Karpas-422 (cell line): Measurements from ENCODE around the gene MRPL20. TPM values are rescaled to one million over a fixed set of nuclear protein-coding genes. Genes with fewer than 3 reads are reported as not detected.

Experiments used
- DNase-seq: peaks from one replicate; pipeline ENCODE4 v3.0.0-alpha.2; 2015
- H2AFZ ChIP-seq: fragments of 200-600 bp; sonication (generic); 2 replicates; pipeline ENCODE4 v1.6.1; 2014; ENCODE audit warnings: antibody characterized with exemption, low read length, mixed read lengths
- H3K27ac ChIP-seq: fragments of 200-600 bp; sonication (generic); 2 replicates; pipeline ENCODE4 v1.5.1; 2014; ENCODE audit warnings: mild to moderate bottlenecking, low read length, moderate library complexity
- H3K27me3 ChIP-seq: fragments of 200-600 bp; sonication (generic); 2 replicates; pipeline ENCODE4 v1.6.1; 2014; ENCODE audit warnings: low read length, mixed read lengths
- H3K36me3 ChIP-seq: fragments of 200-600 bp; sonication (generic); 2 replicates; pipeline ENCODE4 v1.6.1; 2014; ENCODE audit warnings: low read length, mixed read lengths; ENCODE audit not compliant: insufficient read depth
- H3K4me1 ChIP-seq: fragments of 200-600 bp; sonication (generic); 2 replicates; pipeline ENCODE4 v1.6.1; 2014; ENCODE audit warnings: mild to moderate bottlenecking, low read length, mixed read lengths
- H3K4me2 ChIP-seq: fragments of 200-600 bp; sonication (generic); 2 replicates; pipeline ENCODE4 v1.6.1; 2014; ENCODE audit warnings: low read length, low read depth, mild to moderate bottlenecking; ENCODE audit not compliant: poor library complexity, severe bottlenecking
- H3K4me3 ChIP-seq: fragments of 200-600 bp; sonication (generic); 2 replicates; pipeline ENCODE4 v1.5.1; 2014; ENCODE audit warnings: mild to moderate bottlenecking, antibody characterized with exemption, low read length, mixed read lengths
- H3K79me2 ChIP-seq: fragments of 200-600 bp; sonication (generic); 2 replicates; pipeline ENCODE4 v1.6.1; 2014; ENCODE audit warnings: mild to moderate bottlenecking, low read length, mixed read lengths
- H3K9ac ChIP-seq: fragments of 200-600 bp; sonication (generic); 2 replicates; pipeline ENCODE4 v1.6.0; 2014; ENCODE audit warnings: low read length
- H3K9me2 ChIP-seq: fragments of 200-600 bp; sonication (generic), shearing (Covaris generic); replicated peaks from 2 replicates; pipeline ENCODE4 v1.6.0; 2014; ENCODE audit warnings: mild to moderate bottlenecking, low read length, moderate library complexity; ENCODE audit not compliant: insufficient read depth
- H3K9me3 ChIP-seq: fragments of 300-700, 200-600 bp; sonication (generic); 2 replicates; pipeline ENCODE4 v1.6.1; 2014; ENCODE audit warnings: low read length, mixed read lengths
- H4K20me1 ChIP-seq: fragments of 200-600 bp; sonication (generic); 2 replicates; pipeline ENCODE4 v1.6.1; 2014; ENCODE audit warnings: mild to moderate bottlenecking, antibody characterized with exemption, low read length, low read depth; ENCODE audit not compliant: insufficient read depth
- total RNA-seq: library from RNA; depleted of rRNA; stranded (reverse); fragments of >200 nt; shearing (Covaris generic); gene quantifications from 2 replicates; pipeline ENCODE4 v1.2.3, GENCODE V29; 2014; ENCODE audit warnings: low replicate concordance

MRPL20 gene
- total RNA-seq, 1 experiment from 2014 or later, result 136 TPM

DNA sequence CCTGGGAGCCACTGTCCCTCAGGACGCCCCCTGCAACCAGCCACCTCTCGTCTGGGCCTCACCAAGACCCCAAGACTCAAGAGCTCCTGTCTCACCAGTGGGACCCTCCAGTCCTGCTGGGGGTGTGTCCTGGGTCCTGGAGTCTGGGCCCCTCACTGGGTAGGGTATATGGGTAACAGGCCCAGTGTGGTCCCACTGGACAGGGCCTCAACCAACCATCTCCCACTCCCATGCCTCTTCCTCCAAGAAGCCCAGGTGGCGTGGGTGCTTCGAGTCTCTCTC is 27.7 kb upstream of the MRPL20 start:
- Histone ChIP-seq H3K27me3 (no peaks in the 10 kb centered on the region), H4K20me1 (no peaks in the 10 kb centered on the region), H3K9me3 (no peaks in the 10 kb centered on the region), H3K27ac (no peak overlapping the region), H3K9me2 (no peaks in the 10 kb centered on the region), H3K79me2 (no peaks in the 10 kb centered on the region), H3K4me2 (no peak overlapping the region), H3K4me1 (peaks cover 5% of the 10 kb centered on the region; the same call in 1 of the 2 replicates), H3K9ac (no peak overlapping the region), H3K4me3 (no peak overlapping the region), H3K36me3 (no peaks in the 10 kb centered on the region), H2AFZ (no peak overlapping the region)
- no peak for DNase-seq

DNA sequence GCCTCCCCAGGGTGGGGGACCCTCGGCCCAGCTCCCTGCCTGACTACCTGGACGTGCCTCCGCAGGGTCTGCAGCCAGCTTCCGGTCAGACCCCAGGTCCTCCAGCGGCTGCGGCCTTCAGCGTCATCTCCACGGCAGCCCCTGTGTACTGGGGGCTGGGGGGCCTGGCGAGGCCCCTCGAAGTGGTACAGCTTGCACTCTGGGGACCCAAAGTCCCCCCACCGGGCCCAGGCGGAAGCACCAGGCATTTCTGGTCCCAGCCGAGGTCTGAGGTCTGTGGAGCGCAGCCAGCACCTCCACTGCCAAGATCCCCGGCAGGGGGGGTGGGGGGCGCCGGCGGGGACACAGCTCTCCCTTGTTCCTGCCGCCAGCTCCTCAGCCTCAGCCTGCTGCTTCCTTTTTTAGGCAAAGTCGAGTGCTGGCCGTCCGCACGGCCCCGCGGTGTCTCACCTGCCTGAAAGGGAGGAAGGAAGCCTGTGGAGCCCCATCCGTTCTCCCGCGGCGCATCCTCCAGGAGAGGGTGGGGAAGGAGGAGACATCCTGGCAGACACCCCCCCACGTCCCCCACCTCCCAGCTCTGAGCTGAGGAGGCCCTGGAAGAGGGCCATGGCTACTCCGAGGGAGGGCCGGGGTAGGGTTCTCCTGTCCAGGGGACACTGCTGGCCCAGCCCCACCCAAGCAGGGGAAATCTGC is 27.2 kb upstream of the MRPL20 start:
- H3K4me1 ChIP-seq, result peaks cover 5% of the 10 kb centered on the region; the same call in 1 of the 2 replicates
- no peak for DNase-seq
- H3K9me2 ChIP-seq, result no peaks in the 10 kb centered on the region
- no peak overlapping the region for H3K4me2 ChIP-seq
- no peaks in the 10 kb centered on the region for H4K20me1 ChIP-seq
- no peaks in the 10 kb centered on the region for H3K9me3 ChIP-seq
- no peaks in the 10 kb centered on the region for H3K36me3 ChIP-seq
- no peaks in the 10 kb centered on the region for H3K79me2 ChIP-seq
- no peak overlapping the region for H3K9ac ChIP-seq
- H3K27ac ChIP-seq, result no peak overlapping the region
- H2AFZ ChIP-seq, result no peak overlapping the region
- no peak overlapping the region for H3K4me3 ChIP-seq
- no peaks in the 10 kb centered on the region for H3K27me3 ChIP-seq

DNA sequence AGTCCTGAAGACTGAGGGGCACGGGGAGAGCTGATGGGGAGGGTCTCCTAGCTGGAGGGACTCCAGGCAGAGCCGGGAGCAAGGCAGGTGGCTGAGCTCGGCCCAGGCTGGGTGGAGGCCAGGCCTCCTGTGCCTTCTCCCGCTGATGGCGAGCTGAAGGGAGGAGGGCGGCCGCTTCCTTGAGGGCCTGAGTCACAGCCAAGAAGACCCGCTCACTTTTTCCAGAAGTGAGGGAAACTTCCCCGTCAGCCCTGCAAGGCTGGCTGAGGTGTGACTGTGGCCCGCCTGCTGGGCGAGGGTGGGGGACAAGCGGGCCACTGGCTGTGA is 26.7 kb upstream of the MRPL20 start:
- no peak overlapping the region for H3K4me2 ChIP-seq
- H3K4me3 ChIP-seq, result no peak overlapping the region
- no peak overlapping the region for H3K9ac ChIP-seq
- DNase-seq, result no peak
- no peak overlapping the region for H2AFZ ChIP-seq
- no peaks in the 10 kb centered on the region for H3K9me2 ChIP-seq
- no peaks in the 10 kb centered on the region for H3K79me2 ChIP-seq
- H3K9me3 ChIP-seq, result no peaks in the 10 kb centered on the region
- peaks cover 5% of the 10 kb centered on the region; the same call in 1 of the 2 replicates for H3K4me1 ChIP-seq
- H3K27me3 ChIP-seq, result no peaks in the 10 kb centered on the region
- no peaks in the 10 kb centered on the region for H3K36me3 ChIP-seq
- no peaks in the 10 kb centered on the region for H4K20me1 ChIP-seq
- H3K27ac ChIP-seq, result no peak overlapping the region

DNA sequence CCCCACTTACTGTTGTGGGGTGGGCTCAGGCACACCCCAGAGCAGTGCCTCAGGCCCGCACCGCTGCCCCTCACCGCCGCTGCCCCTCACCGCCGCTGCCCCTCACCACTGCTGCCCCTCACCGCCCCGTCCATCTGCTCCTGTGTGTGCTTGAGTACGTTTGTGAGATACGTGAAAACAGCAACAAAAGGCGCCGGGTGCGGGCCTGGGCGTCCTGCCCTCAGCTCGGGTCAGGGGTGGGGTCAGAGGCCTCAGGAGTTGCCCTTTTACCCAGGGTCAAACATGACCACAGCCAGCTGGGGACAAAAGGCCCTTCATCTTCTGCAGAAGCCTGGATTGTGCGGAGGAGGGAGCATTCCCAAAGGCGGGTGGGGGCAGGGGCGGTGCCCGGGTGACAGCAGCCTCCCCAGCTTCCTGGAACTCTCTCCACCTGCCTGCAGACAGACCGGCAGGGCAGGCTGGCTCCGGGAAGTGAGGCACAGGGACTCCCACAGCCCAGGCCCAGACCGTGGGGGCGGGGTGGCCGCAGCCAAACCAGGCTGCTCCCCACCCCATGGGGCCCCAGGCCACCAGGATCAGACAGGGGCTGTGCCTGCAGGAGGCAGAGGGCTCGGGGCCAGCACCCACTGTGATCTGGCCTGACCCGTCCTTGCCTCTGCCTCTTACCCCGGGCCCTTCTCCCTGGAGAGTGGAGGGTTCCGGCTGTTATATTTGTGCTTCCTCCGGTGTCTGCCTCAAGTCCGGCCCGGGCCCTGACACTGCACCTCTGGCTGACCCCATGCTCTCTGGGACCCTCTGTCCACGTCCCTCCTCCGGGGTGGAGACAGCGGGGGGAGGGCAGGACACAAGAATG is 26.1 kb upstream of the MRPL20 start:
- Histone ChIP-seq H3K79me2 (no peaks in the 10 kb centered on the region), H3K4me1 (peaks cover 2% of the 10 kb centered on the region; the same call in 1 of the 2 replicates), H3K4me3 (no peak overlapping the region), H3K36me3 (no peaks in the 10 kb centered on the region), H3K9ac (no peak overlapping the region), H3K27ac (no peak overlapping the region), H4K20me1 (no peaks in the 10 kb centered on the region), H3K9me2 (no peaks in the 10 kb centered on the region), H3K4me2 (no peak overlapping the region), H3K9me3 (no peaks in the 10 kb centered on the region), H2AFZ (no peak overlapping the region), H3K27me3 (no peaks in the 10 kb centered on the region)
- no peak for DNase-seq

DNA sequence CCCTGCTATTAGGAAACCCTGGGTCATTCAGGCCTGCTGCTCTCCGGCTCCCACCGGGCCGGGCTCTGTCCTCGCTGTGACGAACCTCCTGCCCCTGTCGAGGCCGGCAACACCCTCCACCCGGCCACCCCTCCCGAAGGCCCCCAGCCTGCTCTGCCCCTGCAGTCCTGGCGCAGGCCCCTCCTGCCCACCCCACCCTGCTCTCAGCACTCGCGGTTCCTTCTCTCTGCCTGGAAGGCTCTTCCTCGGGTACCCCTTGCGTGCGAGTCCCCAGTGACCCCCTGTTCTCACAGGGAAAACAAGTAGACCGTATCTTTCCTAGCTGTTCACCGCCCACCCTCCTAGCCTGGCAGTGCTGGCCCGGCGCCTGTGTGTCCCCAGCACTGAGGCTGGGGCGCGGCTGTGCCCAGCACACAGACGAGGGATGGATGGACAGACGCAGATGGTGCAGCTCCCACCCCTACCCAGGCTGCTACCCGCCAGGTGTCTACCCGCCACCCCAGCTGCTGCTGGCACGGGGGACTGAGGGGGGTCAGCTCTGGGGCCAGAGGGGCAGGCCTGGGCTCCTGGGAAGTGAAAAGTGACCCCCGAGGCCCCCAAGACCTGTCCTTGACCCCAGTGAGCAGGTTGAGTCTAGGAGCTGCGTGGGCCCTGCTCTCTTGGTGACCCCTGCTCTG is 25.3 kb upstream of the MRPL20 start:
- no peaks in the 10 kb centered on the region for H3K9me2 ChIP-seq
- no peak overlapping the region for H3K4me3 ChIP-seq
- no peak overlapping the region for H3K4me2 ChIP-seq

DNA sequence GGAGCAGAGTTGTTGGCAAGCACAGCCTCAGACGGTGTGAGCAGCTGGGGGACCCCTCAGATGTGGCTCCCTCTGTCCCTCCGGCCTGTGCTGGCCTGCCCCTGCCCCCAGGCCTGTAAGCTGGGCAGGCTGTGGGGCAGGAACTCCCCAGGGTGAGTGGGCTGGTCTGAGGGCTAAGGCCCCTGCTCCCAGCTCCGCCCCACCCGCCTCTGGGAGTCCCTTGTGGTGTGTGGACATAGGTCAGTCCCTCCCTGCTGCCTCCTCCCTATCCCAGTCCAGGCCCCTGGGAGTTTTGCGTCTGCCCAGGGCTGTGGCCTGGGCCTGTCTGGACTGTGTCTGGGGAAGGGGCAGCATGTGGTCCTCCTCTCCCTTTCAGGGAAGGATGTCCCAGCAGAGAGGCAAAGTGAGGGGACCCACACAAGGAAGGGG is 24.8 kb upstream of the MRPL20 start:
- H3K4me2 ChIP-seq, result no peak overlapping the region
- no peaks in the 10 kb centered on the region for H3K9me2 ChIP-seq

More for the DNA sequence above, 25.3 kb upstream of the MRPL20 start:
- Histone ChIP-seq H3K36me3 (no peaks in the 10 kb centered on the region), H3K27me3 (no peaks in the 10 kb centered on the region), H3K9me3 (no peaks in the 10 kb centered on the region), H2AFZ (no peak overlapping the region), H3K9ac (no peak overlapping the region), H3K4me1 (no peaks in the 10 kb centered on the region), H3K79me2 (no peaks in the 10 kb centered on the region), H4K20me1 (no peaks in the 10 kb centered on the region), H3K27ac (no peak overlapping the region)
- no peak for DNase-seq

DNA sequence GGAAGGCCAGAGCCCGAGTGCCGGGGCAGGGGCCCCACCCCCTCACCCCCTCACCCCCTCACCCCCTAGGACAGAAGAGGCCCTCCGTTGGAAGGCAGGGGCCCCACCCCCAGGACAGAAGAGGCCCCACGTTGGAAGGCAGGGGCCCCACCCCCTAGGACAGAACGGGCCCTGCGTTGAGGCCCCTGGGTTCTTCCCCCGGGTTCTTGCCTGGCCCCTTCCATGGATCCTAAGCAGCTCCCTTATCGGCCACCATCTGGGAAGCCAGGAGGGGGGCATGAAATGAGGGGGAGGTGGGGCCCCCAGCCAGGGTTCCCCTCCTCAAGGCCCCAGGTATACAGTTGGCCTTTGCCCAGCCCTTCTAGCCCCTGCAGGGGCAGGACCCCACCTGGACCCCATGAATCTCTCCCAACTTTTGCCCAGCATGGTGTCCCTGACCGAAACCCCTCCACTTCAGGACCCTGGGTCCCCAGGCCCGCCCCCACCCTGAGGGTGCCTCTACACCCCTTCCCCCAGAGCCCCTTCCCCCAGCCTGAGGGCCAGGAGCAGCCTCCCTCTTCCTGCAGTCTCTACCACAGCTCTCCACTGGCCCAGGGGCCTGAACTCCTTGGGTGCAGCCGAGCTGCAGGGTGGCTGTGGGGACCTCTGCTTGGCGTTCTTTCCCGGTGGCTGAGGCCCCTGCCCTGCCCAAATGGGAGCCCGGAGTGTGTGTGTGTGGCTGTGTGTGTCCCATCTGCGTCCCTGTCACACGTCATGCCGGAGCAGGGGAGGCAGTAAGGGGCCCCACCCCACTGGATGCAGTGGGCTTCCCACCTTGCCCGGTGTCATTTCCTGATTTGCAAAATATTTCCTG is 24.1 kb upstream of the MRPL20 start:
- H3K4me2 ChIP-seq, result no peak overlapping the region
- no peaks in the 10 kb centered on the region for H3K79me2 ChIP-seq
- H3K9ac ChIP-seq, result no peak overlapping the region
- H3K4me1 ChIP-seq, result no peaks in the 10 kb centered on the region
- H3K4me3 ChIP-seq, result no peak overlapping the region
- H3K9me3 ChIP-seq, result no peaks in the 10 kb centered on the region
- no peaks in the 10 kb centered on the region for H3K36me3 ChIP-seq
- H3K9me2 ChIP-seq, result no peaks in the 10 kb centered on the region
- no peak overlapping the region for H2AFZ ChIP-seq
- no peaks in the 10 kb centered on the region for H4K20me1 ChIP-seq
- no peak overlapping the region for H3K27ac ChIP-seq
- DNase-seq, result no peak
- no peaks in the 10 kb centered on the region for H3K27me3 ChIP-seq

More for the DNA sequence above, 24.8 kb upstream of the MRPL20 start:
- no peaks in the 10 kb centered on the region for H3K36me3 ChIP-seq
- H3K79me2 ChIP-seq, result no peaks in the 10 kb centered on the region
- no peak overlapping the region for H3K9ac ChIP-seq
- no peaks in the 10 kb centered on the region for H3K27me3 ChIP-seq
- H3K4me3 ChIP-seq, result no peak overlapping the region
- no peak overlapping the region for H2AFZ ChIP-seq
- H3K4me1 ChIP-seq, result no peaks in the 10 kb centered on the region
- no peaks in the 10 kb centered on the region for H3K9me3 ChIP-seq
- H3K27ac ChIP-seq, result no peak overlapping the region
- H4K20me1 ChIP-seq, result no peaks in the 10 kb centered on the region
- no peak for DNase-seq
